ENCODE data around the gene DMRTC1B. TPM values are rescaled to one million over a fixed set of nuclear protein-coding genes. Genes with fewer than 3 reads are reported as not detected.

DMRTC1B gene
- total RNA-seq, 1 donor from 2014 or later: not detected

Other genes with a start within 250 kb of the DMRTC1B start
- gene HDAC8, start 204.0 kb upstream of the DMRTC1B start, total RNA-seq: 15.8 TPM
- gene PHKA1, start 62.6 kb upstream of the DMRTC1B start, total RNA-seq: 16.8 TPM
- gene FAM236B, start 5.8 kb downstream of the DMRTC1B start, total RNA-seq: not detected
- gene FAM236D, start 31.3 kb downstream of the DMRTC1B start, total RNA-seq: not detected
- not detected for gene FAM236C, start 135.7 kb downstream of the DMRTC1B start, total RNA-seq
- gene FAM236A, start 161.3 kb downstream of the DMRTC1B start, total RNA-seq: not detected
- gene DMRTC1, start 166.9 kb downstream of the DMRTC1B start, total RNA-seq: not detected
- not detected for gene PABPC1L2B, start 226.0 kb downstream of the DMRTC1B start, total RNA-seq

All from Right ventricle myocardium superior (tissue), 1 donor.